Measurements from ENCODE around the gene HTD2.

DNA sequence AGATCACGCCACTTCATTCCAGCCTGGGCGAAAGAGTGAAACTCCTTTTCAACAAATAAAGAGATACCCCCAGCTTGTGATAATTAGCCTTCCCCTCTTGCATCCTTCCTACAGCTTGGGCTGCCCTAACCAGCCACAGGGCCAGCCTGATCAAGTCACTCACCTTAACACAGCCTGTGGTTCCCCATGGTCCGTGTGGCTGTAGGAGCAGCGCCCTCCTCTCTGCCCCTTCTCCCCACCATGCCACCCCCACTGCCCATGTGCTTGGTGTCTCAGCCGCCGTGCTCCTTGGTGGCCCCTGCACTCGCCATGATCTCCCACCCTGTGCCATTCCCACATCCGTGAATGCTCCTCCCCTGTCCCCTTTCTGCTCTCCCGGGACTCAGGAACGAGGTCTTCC lies 13.5 kb upstream of the HTD2 start:
- TF ChIP-seq, protein P1, sequence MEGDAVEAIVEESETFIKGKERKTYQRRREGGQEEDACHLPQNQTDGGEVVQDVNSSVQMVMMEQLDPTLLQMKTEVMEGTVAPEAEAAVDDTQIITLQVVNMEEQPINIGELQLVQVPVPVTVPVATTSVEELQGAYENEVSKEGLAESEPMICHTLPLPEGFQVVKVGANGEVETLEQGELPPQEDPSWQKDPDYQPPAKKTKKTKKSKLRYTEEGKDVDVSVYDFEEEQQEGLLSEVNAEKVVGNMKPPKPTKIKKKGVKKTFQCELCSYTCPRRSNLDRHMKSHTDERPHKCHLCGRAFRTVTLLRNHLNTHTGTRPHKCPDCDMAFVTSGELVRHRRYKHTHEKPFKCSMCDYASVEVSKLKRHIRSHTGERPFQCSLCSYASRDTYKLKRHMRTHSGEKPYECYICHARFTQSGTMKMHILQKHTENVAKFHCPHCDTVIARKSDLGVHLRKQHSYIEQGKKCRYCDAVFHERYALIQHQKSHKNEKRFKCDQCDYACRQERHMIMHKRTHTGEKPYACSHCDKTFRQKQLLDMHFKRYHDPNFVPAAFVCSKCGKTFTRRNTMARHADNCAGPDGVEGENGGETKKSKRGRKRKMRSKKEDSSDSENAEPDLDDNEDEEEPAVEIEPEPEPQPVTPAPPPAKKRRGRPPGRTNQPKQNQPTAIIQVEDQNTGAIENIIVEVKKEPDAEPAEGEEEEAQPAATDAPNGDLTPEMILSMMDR (IDR thresholded peaks at IDR 0.05): no peak
- no peak for TF ChIP-seq POLR2A (IDR thresholded peaks at IDR 0.05)
